DOHH2 (cell line): ENCODE measurements around the gene MYO1H.

ENCODE experiments used
- EZH2phosphoT487 ChIP-seq: fragments of 200-600 bp; sonication (generic); IDR thresholded peaks from 2 replicates; pipeline ENCODE4 v1.6.1; 2017; ENCODE audit warnings: borderline replicate concordance, mild to moderate bottlenecking, antibody characterized with exemption, low read length, moderate library complexity, mixed read lengths
- TF ChIP-seq, protein P1 (sequence below): fragments of 200-600 bp; sonication (generic); IDR thresholded peaks from one replicate; pipeline ENCODE4 v1.5.1; 2014; ENCODE audit warnings: antibody characterized with exemption, mild to moderate bottlenecking, low read depth, low read length; ENCODE audit not compliant: poor library complexity, severe bottlenecking

DNA sequence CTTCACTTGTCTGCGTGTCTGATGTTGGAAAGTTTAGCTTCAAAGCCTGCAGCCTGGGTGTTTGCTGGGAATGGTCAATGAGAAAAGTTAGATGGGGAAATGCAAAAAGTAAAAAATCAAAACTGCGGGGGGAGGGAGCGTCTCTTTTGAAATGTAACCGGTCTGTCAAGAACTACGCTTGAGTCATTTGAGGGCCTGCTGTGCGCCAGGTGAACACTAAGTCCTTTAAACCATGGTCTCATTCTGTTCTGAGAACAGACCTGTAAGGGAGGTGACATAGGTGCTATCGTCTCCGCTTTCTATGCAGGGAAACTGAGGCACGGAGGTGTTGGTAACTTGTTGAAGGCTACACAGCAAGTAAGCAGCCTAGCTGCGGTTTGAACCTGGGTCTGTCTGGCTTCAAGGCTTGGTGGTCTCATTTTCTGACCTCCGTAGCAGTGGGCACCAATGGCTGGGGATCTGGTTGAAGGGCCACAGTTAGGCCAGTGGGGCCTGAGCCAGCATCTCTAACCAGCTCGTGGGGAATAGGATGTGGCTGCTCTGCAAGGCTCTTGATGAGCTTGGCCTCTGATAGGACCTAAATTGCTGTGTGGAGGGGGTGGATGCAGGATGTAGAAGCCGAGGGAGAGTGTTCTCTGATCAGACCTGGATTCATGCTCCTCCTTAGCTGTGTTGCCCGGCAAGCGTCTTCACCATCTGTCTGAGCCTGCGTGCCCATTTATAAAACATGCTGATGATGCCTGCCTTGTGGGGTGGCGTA lies 87.9 kb downstream of the MYO1H start:
- TF ChIP-seq, protein P1, sequence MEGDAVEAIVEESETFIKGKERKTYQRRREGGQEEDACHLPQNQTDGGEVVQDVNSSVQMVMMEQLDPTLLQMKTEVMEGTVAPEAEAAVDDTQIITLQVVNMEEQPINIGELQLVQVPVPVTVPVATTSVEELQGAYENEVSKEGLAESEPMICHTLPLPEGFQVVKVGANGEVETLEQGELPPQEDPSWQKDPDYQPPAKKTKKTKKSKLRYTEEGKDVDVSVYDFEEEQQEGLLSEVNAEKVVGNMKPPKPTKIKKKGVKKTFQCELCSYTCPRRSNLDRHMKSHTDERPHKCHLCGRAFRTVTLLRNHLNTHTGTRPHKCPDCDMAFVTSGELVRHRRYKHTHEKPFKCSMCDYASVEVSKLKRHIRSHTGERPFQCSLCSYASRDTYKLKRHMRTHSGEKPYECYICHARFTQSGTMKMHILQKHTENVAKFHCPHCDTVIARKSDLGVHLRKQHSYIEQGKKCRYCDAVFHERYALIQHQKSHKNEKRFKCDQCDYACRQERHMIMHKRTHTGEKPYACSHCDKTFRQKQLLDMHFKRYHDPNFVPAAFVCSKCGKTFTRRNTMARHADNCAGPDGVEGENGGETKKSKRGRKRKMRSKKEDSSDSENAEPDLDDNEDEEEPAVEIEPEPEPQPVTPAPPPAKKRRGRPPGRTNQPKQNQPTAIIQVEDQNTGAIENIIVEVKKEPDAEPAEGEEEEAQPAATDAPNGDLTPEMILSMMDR, result no peak
- no peak for TF ChIP-seq EZH2phosphoT487
